Stomach (tissue), 9 donors: ENCODE measurements around the gene JAKMIP2. TPM values are rescaled to one million over a fixed set of nuclear protein-coding genes. Genes with fewer than 3 reads are reported as not detected.
"Not testable (repeated sequence)": the region's sequence is repeated elsewhere in the genome, so short reads cannot be mapped to it uniquely, and the experiment has no call there.

Experiments used
- DNase-seq, 2 donors: peaks; one replicate each; pipeline versions ENCODE4 v3.0.0 to v3.0.0-alpha.2; 2013 to 2019
- H3K27ac ChIP-seq, 5 donors: fragments of 200-600 bp in 4 of 5; sonication (generic) in 4 of 5; one replicate each; pipeline ENCODE4 v1.5.1; 2013 to 2019; ENCODE audit warnings: mild to moderate bottlenecking in 1 of 5, moderate library complexity in 1 of 5
- H3K27me3 ChIP-seq, 3 donors: fragments of 200-600 bp; sonication (generic); one replicate each; pipeline ENCODE4 v1.5.1; 2017 to 2019; ENCODE audit warnings: mixed run types in 1 of 3
- H3K36me3 ChIP-seq, 4 donors: fragments of 200-600 bp; sonication (generic); 1 replicate in 3 of 4; 2 replicates in 1 of 4; pipeline ENCODE4 v1.5.1; 2016 to 2019
- H3K4me1 ChIP-seq, 4 donors: fragments of 200-600 bp; sonication (generic); one replicate each; pipeline ENCODE4 v1.5.1; 2016 to 2019
- H3K4me3 ChIP-seq, 4 donors: fragments of 200-600 bp; sonication (generic) in 3 of 4; one replicate each; pipeline ENCODE4 v1.5.1; 2016 to 2019; ENCODE audit warnings: mild to moderate bottlenecking in 1 of 4
- H3K9me3 ChIP-seq, 4 donors: fragments of 200-600 bp; sonication (generic); one replicate each; pipeline ENCODE4 v1.5.1; 2016 to 2019
- EP300 ChIP-seq: sonication (generic); formaldehyde crosslinking; IDR thresholded peaks from one replicate; pipeline ENCODE4 v1.6.1; 2017; ENCODE audit warnings: antibody characterized with exemption
- POLR2A ChIP-seq, 4 donors: fragments of 450-650 bp; IDR thresholded peaks; one replicate each; pipeline ENCODE4 v1.6.1; 2016; ENCODE audit warnings: antibody characterized with exemption in 4 of 4, control low read depth in 2 of 4, mild to moderate bottlenecking in 1 of 4, moderate library complexity in 1 of 4
- POLR2AphosphoS5 ChIP-seq, 3 donors: sonication (generic); formaldehyde crosslinking; IDR thresholded peaks; one replicate each; pipeline ENCODE4 v1.6.1; 2016; ENCODE audit warnings: antibody characterized with exemption in 3 of 3
- WGBS, 5 donors: extraction: QIAGEN DNeasy Blood & Tissue Kit in 3 of 5; methylation state at CpG; one replicate each; pipeline versions ENCODE4 v1.1.5 to v1.1.7; 2013 to 2018; 5-methylcytosine and 5-hydroxymethylcytosine counted together
- intact Hi-C: fragments of 100-400 bp; cut with DNase I; formaldehyde crosslinking; loops from one replicate; pipeline ENCODE4 v1.15.1; 2023; ENCODE audit warnings: low total_unique reads
- polyA plus RNA-seq, 3 donors: library from polyadenylated mRNA; stranded (reverse); fragments of 200-250 nt; gene quantifications; one replicate each; pipeline ENCODE4 v1.2.3, GENCODE V29; 2013
- total RNA-seq, 5 donors: library from RNA; depleted of rRNA; stranded (reverse); fragments of >200 nt; gene quantifications; one replicate each; pipeline versions ENCODE4 v1.1.0 to v1.2.3, GENCODE V29; 2014 to 2016
- TF ChIP-seq, protein P1 (sequence below), 7 experiments: fragments of 450-650 bp in 4 of 7; fragments of 200-600 bp in 3 of 7; sonication (generic) in 3 of 7; IDR thresholded peaks; one replicate each; pipeline ENCODE4 v1.5.1; 2016 to 2019; ENCODE audit warnings: antibody characterized with exemption in 7 of 7, control low read depth in 2 of 7, mild to moderate bottlenecking in 1 of 7
- donor health status: healthy with polysubstance abuse.
- donor health status: Bipolar disorder and iron deficiency.
- donor health status: healthy.

JAKMIP2 gene
- total and polyA plus RNA-seq, 8 donors = 0.13 to 13.4 (median 2.6) TPM; not detected in 1

DNA sequence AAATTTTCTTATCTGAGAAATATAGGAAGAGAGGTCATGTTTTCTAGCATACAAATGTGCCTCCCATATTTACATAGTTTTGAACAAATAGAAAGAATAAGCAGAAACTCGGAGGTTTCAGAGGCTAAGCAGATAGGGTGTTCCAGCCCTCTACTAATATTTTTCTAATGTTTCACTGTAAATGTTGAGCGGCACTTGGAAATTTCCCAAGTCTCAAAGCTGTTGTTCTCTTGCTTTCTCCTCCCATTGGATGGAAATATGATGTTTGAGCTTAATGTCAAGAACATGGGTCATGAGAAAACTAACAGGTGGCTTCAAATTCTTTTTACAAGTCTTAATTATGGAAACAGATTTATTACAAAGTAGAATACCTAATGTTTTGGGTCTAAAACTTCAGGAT is 43.8 kb upstream of the JAKMIP2 start:
- Histone ChIP-seq H3K36me3 (peaks cover 0 to 24% (median 0%) of the 10 kb centered on the region in 4 donors), H3K27ac (peak overlapping the region in 4 of 5 donors; percentile 3 to 77 (median 46)), H3K9me3 (no peaks in the 10 kb centered on the region), H3K27me3 (no peaks in the 10 kb centered on the region), H3K4me1 (peaks cover 0 to 34% (median 12%) of the 10 kb centered on the region in 4 donors), H3K4me3 (peak overlapping the region in 3 of 4 donors; percentile 10 to 55 (median 37))
- TF ChIP-seq POLR2AphosphoS5 (IDR thresholded peaks at IDR 0.05) (no peak), EP300 (no peak), POLR2A (IDR thresholded peaks at IDR 0.05) (no peak)
- TF ChIP-seq, protein P1, sequence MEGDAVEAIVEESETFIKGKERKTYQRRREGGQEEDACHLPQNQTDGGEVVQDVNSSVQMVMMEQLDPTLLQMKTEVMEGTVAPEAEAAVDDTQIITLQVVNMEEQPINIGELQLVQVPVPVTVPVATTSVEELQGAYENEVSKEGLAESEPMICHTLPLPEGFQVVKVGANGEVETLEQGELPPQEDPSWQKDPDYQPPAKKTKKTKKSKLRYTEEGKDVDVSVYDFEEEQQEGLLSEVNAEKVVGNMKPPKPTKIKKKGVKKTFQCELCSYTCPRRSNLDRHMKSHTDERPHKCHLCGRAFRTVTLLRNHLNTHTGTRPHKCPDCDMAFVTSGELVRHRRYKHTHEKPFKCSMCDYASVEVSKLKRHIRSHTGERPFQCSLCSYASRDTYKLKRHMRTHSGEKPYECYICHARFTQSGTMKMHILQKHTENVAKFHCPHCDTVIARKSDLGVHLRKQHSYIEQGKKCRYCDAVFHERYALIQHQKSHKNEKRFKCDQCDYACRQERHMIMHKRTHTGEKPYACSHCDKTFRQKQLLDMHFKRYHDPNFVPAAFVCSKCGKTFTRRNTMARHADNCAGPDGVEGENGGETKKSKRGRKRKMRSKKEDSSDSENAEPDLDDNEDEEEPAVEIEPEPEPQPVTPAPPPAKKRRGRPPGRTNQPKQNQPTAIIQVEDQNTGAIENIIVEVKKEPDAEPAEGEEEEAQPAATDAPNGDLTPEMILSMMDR (IDR thresholded peaks at IDR 0.05) = no peak
- 9 to 54% (median 35%) methylated on average over 2 of the region's 2 CpGs for WGBS, 5 donors
- DNase-seq = peak in 1 of 2 donors; percentile 59
- intact Hi-C loops = loop anchor here (10.0 kb wide), 1 partner anchor 202 kb away; no protein-coding TSS in a partner anchor

DNA sequence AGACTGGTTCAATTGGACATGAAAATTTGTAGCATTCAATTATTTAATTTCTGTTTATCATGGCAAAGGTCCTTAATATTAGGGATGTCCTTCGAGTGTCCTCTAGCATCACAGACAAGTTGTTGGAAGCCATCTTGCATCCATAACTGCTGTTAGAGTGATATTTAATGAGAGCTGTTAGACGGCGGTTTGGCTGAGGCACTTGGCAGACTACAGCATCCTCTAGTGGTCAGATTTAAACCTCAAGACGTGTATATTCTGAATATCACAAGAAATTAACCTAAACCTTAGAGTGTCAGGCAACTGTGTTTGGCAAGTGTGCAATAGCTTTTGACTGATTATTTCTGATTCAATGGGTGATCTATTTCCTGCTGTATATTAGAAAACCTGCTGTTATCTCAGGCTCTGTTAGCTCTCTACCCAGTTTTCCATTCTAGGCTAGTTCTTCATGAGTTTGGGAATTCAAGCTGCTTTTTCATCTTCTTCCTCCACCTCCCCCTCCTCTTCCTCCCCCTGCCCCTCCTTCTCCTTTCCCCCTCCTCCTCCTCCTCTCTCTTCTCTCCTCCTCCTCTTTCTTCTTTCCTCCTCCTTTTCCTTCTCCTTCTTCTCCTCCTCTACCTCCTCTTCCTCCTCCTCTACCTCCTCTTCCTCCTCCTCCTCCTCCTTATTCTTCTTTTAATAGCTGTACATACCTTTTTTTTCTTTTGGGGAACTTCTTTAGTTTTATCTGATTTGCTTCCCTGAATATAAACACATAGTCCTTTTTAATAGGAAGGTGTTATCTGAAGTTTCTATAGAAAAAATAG is 40.4 kb upstream of the JAKMIP2 start:
- no peak overlapping the region for H3K4me3 ChIP-seq
- DNase-seq = peak; percentile 53 to 88
- 4 to 14% (median 8%) methylated on average over 4 of the region's 4 CpGs for WGBS, 5 donors
- H3K36me3 ChIP-seq = peaks cover 0 to 24% (median 0%) of the 10 kb centered on the region in 4 donors
- H3K9me3 ChIP-seq = no peaks in the 10 kb centered on the region
- TF ChIP-seq, protein P1 (IDR thresholded peaks at IDR 0.05) = peak in 5 of 7 experiments; percentile 61 to 92 (median 78)
- TF ChIP-seq POLR2A (IDR thresholded peaks at IDR 0.05) (no peak), POLR2AphosphoS5 (IDR thresholded peaks at IDR 0.05) (peak in 1 of 3 donors; percentile 13)
- H3K4me1 ChIP-seq = peaks cover 0 to 34% (median 12%) of the 10 kb centered on the region in 4 donors
- peak overlapping the region in 3 of 5 donors; percentile 31 to 53 (median 37) for H3K27ac ChIP-seq
- no peaks in the 10 kb centered on the region for H3K27me3 ChIP-seq
- intact Hi-C loops = loop anchor here (10.0 kb wide), 1 partner anchor 198 kb away; no protein-coding TSS in a partner anchor

DNA sequence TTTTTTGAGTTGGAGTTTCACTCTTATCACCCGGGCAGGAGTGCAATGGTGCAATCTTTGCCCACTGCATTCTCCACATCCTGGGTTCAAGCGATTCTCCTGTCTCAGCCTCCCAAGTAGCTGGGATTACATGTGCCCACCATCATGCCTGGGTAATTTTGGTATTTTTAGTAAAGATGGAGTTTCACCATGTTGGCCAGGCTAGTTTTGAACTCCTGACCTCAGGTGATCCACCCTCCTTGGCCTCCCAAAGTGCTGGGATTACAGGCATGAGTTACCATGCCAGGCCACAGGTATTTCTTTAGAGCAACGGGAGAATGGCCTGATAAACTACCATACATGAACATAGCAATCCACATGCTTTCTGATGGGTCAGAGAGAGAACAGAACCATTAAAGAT is 39.7 kb upstream of the JAKMIP2 start:
- DNase-seq, H3K27ac ChIP-seq: not testable (repeated sequence)
- intact Hi-C loops = loop anchor here (10.0 kb wide), 1 partner anchor 197 kb away; no protein-coding TSS in a partner anchor

DNA sequence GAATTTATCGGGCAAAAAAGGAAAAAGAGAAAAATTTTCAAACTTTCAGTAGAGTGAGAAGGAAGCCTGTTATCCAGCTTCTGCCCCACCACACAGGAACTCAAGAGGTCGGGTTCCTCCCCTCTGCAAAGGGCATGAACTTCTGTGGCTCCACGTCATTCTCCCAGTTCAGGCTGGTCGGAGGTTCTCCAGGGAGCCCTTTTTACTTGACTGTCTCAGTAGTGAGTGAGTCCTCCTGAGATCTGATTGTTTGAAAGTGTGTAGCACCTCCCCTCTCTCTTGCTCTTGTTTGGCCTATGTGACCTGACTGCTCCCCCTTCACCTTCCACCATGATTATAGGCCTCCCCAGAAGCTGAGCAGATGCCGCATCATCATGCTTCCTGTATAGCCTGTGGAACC is 39.2 kb upstream of the JAKMIP2 start:
- no peaks in the 10 kb centered on the region for H3K9me3 ChIP-seq
- no peak for TF ChIP-seq POLR2A (IDR thresholded peaks at IDR 0.05)
- no peak for TF ChIP-seq EP300
- TF ChIP-seq, protein P1 (IDR thresholded peaks at IDR 0.05) = no peak
- TF ChIP-seq POLR2AphosphoS5 (IDR thresholded peaks at IDR 0.05) = no peak
- DNase-seq = peak in 1 of 2 donors; percentile 34
- 82 to 91% (median 83%) methylated on average over 5 of the region's 5 CpGs for WGBS, 5 donors
- no peak overlapping the region for H3K4me3 ChIP-seq
- intact Hi-C loops = loop anchor here (10.0 kb wide), 1 partner anchor 197 kb away; no protein-coding TSS in a partner anchor
- H3K27me3 ChIP-seq = no peaks in the 10 kb centered on the region
- peaks cover 0 to 20% (median 0%) of the 10 kb centered on the region in 4 donors for H3K36me3 ChIP-seq
- H3K4me1 ChIP-seq = peaks cover 0 to 34% (median 12%) of the 10 kb centered on the region in 4 donors
- no peak overlapping the region for H3K27ac ChIP-seq

More for the DNA sequence above, 39.7 kb upstream of the JAKMIP2 start:
- Histone ChIP-seq H3K36me3 (peaks cover 0 to 23% (median 0%) of the 10 kb centered on the region in 4 donors), H3K4me1 (peaks cover 0 to 34% (median 12%) of the 10 kb centered on the region in 4 donors)
- 78 to 91% (median 87%) methylated on average over 3 of the region's 3 CpGs for WGBS, 5 donors
- not testable (repeated sequence) for H3K4me3 ChIP-seq, H3K9me3 ChIP-seq, H3K27me3 ChIP-seq
